Midbrain (tissue), 1 donor: ENCODE data around the gene ITPR3.
"Not testable (repeated sequence)": the region's sequence is repeated elsewhere in the genome, so short reads cannot be mapped to it uniquely, and the experiment has no call there.

ENCODE experiments used
- DNase-seq: peaks from one replicate; lab custom pipeline; 2025; lab: John Stamatoyannopoulos, UW

Gene ITPR3

DNA sequence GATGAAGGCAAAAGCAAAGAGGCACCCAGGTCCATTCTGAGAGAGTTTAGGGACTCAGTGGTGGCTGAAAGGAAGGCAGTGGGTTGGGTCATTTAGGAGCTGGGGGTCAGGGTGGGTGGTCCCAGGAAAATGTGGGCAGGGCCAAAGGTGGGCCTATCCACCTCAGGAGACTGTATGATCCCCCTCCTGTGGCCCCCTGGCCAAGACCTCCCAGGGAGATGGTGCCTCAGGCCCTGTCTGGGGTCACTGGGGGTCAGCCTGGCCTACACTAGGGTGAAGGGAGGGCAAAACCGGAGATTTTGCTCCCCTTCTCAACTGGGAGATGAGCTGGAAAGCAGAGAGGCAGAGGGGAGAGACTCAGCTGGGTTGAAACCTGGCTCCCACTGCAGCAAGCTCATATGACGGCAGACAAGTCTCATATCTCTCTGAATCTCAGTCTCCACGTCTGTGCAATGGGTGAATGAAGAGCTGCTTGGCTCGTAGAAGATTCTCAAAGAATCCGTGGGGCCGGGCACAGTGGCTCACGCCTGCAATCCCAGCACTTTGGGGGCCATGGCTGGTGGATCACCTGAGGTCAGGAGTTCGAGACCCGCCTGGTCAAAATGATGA lies 29.6 kb upstream of the ITPR3 start:
- no peak for DNase-seq

DNA sequence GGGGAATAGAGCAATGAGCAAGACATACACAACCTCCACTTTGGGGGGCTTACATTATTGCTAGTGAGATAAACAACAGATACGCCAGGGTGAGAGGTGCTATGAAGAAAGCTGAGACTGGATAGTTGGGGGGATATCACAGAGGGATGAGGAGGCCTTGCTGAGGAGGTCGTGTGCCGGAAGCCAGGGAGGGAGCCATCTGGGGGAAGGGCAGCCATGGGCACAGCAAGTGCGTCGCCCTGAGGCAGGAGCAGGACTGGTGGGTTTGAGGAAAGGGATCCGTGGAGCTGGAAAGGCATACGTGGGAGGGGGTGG lies 28.9 kb upstream of the ITPR3 start:
- no peak for DNase-seq

DNA sequence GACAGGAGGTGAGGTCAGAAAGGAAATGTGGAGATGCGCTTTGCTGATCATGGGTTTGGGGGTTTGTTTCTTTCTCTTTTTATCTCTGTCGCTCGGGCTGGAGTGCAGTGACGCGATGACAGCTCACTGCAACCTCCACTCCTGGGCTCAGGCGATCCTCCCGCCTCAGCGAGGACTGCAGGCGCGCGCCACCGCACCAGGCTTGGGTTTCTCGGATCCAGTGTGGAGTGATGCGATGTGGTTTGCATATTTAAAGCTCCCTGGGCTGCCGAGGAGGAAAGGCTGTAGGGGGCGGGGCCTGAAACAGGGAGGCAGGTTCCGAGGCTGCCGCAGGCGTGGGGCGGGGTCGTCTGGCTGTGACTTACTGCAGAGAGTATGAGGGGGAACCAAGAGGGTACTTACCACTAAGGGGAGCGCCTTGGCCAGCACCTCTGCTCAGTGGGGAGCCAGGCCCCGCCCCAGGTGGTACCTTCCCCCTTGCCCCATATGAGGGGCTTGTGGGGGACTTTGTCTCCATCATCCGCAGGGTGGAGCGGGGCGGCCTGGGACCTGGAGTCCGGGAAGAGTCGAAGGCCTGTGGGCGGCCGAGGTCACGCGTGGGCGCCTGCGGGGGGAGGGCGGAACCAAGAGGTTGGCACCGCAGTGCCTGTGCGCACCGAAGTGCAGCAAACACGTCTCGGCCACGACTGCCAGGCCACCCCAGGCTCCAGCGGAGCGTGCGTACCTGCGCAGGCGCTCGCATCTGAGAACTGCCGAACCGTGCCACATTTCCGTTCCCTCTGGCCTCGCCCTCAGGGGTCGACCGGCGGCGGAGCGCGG lies 28.3 kb upstream of the ITPR3 start:
- no peak for DNase-seq

DNA sequence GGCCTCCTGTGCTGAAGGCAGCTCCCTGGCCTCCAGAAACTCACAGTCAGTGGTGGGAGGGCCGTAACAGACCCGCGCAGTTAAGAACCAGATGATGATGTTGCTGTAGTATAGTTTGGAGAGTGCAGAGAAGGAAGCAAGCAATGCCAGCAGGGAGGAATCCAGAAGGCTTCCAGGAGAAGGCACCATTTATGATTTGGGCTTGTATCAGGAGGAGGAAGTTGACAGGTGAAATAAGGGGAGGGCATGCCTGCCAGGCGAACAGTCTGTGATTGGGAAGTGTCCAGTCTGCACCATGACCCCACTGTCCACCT lies 27.8 kb upstream of the ITPR3 start:
- no peak for DNase-seq

DNA sequence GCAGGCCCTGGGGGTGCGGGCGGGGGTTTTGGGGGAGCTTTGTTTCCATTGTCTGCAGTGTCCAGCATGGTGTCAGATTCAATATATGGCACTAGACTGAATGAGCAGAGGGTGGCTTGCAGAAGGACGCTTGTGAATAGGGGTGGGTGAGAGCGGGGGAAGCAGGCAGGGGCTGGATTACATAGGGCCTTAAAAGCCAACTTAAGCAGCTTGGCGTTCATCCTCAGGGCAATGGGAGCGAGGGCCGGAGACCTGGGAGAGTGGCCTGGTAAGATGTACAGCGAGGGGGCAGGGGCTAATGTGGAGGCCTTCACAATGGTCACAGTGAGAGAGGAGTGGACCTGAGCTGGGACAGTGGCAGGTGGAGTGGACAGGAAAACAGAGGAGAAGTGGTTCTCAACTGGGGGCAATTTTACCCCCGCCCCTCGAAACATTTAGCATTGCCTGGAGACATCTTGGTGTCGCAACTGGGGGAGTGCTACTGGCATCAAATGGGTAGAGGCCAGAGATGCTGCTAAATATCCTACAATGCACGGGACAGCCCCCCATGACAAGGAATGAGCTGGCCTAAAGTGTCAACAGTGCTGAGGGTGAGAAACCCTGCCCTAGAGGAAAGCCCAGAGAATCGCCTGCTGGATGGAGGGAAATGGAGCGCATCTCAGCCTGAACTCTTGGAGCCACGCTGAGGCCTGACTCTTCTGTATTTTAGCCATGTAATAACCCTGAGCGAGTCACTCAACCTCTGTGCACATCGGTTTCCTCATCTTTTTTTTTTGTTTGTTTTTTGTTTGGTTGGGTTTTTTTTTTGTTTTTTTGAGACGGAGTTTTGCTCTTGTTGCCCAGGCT lies 25.9 kb upstream of the ITPR3 start:
- DNase-seq, result no peak

DNA sequence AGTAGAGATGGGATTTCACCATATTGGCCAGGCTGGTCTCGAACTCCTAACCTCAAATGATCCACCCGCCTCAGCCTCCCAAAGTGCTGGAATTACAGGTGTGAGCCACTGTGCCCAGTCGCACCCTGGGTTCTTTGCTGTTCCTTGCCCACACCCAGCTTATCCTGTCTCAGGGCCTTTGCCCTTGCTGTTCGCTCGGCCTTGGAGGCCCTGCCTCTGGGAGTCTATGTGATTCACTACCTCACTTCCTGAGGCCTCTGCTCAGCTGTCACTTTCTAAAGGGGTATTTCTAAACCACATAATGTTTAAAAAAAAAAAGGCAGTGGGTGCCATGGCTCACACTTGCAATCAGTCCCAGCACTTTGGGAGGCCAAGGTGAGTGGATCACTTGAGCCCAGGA lies 24.2 kb upstream of the ITPR3 start:
- DNase-seq, result not testable (repeated sequence)

DNA sequence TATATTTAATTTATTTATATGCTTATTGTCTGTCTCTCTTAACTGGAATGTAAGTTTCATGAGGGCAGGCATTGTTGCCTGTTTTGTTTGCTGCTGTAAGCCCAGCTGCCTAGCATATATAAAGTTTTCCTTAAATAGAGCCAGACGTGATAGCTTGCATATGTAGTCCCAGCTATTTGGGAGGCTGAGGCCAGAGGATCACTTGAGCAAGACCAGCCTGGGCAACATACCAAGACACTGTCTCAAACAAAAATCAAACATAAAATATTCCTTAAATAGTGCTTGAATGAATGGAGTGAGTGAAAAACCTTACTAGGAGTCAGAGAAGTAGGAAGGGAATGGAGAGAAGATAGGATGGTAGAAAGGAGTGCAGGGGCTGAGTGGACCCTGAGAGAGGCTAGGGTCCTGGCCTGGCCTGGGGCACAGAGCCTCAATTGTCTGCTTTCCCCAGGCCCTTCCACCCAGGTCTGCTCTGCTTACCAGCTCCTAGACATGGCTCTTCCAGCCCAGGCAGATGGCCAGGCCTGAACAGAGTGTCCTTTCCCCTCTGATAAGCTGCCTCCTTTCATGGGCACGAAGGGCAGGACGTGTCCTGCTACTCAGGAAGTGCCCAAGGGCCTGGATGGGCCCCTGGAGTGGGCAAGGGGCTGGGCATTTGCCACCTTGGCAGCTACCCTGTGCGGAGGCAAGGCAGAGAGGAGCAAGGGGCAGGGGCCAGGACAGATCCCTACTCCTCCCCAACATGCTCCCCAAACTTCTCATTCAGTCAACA lies 23.4 kb upstream of the ITPR3 start:
- no peak for DNase-seq

DNA sequence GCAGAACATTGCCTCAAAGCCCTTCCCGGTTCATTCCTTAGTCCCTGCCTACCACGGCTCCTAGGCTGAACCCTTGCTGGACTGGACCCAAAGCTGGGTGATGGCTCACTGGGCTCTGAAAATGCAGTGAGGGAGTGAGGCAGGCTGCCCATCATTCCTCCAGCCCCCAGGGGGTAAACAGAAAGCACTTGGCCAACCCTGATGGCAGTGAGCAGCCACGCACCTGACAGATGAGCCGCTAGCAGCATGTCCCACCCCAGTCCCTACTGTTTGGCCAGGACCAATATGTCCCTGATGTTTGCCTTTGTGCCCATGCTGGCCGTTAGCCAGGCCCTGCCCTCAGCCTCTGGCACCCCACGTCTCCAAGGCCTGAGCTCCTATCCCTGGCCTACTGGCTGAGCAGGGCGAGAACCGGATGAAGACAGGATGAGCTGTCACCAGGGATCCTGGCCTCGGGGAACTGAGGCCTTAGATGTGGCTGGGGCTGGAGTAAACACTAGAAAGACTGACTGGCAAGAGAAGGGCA lies 21.6 kb upstream of the ITPR3 start:
- no peak for DNase-seq

DNA sequence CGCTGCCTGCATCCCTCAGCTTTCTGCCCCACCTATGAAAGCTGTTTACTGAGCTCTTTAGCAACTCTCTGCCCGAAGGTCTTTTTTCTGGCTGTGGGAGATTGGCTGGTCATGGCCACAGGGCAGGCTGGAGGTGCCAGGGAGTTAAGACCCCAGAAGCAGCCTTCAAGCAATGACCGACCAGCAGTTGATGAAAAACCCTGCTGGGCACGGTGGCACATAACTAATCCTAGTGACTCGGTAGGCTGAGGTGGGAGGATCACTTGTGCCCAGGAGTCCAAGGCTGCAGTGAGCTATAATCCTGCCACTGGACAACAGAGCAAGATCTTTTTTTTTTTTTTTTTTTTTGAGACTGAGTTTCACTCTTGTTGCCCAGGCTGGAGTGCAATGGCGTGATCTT lies 20.4 kb upstream of the ITPR3 start:
- no peak for DNase-seq

DNA sequence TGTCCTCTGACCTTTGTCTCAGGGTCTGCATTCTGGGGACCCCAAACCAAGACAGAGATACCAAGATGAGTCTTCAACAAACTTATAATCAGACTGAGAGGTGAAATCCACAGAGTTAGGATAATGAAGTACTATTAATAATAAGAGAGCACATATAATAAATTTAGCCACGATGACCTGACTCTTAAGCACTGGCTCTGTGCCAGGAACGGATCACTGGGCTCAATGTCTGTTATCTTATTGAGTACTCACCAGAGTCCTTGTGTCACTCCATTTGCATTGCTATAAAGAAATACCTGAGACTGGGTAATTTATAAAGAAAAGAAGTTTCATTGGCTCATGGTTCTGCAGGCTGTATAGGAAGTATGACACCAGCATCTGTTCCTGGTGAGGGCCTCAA lies 18.9 kb upstream of the ITPR3 start:
- DNase-seq, result no peak

DNA sequence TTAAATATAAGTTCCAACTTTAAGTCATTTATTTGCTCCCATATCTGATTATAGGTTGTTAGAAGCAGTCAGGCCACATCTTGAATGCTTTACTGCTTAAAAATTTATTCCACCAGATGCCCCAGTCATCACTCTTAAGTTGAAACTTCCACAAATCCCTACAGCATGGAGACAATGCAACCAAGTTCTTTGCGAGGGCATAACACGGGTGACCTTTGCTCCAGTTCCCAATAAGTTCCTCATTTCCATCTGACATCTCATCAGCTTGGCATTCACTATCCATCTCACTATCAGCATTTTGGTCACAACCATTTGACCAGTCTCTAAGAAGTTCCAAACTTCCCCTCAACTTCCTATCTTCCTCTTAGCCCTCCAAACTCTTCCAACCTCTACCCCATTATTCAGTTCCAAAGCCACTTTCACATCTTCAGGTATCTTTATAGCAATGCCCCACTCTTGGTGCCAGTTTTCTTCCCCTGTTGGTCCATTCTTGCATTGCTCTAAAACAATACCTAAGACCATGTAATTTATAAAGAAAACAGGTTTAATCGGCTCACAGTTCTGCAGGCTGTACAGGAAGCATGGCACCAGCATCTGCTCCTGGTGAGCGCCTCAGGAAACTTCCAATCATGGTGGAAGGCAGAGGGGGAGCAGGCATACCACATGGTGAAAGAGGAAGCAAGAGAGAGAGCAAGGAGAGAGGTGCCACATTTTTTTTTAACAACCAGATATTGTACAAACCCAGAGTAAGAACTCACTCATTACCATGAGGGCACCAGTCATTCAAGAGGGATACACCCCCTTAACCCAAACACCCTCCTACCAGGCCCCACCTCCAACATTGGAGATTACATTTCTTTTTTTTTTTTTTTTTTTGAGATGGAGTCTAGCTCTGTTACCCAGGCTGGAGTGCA lies 15.9 kb upstream of the ITPR3 start:
- DNase-seq, result no peak

DNA sequence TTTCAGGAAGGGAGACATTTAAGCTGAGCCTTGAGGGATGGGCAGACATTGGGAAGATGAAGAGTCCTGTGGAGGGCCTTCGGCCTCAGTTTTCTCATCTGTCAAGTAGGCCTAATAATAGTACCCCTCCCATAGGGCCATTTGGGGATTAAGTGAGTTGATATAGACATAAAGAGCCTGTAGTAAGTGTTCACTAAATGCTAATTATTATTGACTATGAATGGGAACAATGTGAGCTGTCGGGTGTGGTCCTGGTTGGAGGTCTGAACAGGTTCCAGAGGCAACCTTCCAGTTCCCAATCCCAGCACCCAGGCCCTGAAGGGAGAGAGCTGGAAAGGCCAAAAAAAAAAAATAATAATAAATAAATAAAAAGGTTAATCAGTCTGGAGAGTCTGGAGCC lies 14.5 kb upstream of the ITPR3 start:
- no peak for DNase-seq

DNA sequence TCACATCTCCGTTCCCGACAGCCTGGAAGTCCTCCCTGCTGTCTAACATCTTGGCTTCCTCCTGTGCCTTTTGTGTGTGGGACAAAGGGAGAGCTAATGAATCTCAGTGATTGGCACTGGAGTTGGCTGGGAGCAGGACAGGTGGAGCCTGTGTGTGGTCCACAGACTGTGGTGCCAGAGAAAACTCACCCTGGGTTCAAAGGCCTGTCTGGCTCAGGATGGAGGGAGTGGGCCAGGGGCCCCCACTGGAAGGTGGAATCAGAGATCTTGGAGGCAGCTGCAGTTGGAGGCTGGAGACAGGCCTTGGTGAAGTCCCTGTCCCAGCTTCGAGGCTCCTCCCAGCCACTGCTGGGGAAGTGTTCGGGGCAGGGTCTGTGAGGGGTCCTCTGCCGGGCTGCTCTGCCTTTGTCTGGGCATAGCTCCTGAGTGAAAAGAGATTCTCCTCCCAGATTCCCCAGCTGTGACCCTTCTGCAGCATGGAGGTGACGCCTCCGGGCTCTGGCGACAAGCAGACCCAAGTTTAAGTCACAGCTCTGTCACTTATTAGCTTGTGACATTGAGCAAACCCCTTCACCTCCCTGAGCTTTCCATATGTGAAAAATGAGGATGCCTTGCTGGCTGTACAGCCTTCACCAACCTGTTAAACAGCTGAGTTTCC lies 13.9 kb upstream of the ITPR3 start:
- no peak for DNase-seq

DNA sequence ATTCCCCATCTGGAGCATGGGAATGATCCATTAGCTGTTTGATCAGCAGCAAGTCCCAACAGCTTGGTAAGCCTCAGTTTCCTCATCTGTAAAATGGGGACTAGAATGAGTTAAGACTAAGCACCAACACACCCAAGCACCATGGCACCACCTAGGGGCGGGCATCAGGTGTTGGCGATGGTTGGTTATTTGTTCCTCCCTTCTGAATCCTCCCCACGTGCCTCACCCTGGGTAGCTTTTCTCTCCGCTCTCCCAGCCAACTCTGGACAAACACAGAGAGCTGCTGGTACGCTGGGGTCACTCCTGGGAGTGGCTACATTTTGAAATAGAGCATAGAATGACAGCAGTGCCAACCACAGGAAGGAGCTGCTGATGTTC lies 13.3 kb upstream of the ITPR3 start:
- DNase-seq, result no peak

DNA sequence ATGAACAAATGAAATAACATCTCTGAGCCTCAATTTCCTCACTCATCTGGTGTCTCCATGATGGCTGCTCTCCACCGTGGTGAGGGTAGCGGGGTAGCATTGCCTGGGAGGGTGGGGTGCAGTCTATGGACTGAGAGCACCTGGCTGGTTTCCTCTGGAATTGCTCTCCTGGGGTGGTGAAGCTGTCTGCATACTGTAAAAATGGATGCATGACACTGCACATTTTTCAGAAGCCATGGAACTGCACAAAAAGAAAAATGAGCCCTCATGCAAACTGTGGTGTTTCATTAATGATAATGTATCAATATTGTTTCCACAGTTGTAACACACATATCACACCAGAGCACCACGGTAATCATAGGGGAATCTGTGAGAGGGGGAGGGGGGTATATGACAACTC lies 12.1 kb upstream of the ITPR3 start:
- DNase-seq, result no peak

DNA sequence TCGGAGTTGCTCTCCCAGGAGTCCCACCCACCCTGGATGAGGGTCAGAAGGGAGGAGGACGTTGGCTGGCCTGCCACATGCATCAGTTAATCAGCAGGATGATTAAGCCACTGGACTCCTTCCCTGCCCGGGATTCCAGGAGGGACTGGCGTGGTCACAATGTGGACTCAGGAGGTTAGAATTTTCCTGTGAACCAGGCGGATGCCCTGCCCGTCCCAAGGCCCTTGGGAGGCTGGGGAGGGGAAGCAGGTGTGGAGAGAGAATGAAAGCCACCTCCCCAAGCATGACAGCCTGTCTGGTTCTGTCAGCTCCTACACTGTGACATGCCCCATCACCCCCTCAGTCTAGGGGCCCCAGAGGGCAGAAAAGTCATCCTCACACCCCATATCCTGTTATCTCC lies 11.6 kb upstream of the ITPR3 start:
- DNase-seq, result no peak

DNA sequence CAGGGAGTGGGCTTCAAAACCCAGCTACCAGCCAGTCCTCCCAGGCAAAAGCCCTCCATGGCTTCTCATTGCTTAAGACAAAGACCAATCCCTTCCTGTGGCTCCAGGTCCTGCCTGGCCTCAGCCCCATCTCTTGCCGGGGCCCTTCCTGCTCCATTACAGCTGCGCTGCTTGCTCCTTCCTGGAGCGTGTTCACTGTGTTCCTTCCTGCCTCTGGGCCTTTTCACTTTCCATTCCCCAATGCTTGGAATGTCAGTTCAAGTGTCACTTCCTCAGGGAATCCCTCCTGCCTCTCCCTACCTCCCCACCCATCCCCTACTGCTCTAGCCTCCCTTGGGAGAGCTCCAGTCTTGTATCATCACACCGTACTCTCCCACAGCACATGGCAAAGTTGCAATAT lies 11.1 kb upstream of the ITPR3 start:
- no peak for DNase-seq

DNA sequence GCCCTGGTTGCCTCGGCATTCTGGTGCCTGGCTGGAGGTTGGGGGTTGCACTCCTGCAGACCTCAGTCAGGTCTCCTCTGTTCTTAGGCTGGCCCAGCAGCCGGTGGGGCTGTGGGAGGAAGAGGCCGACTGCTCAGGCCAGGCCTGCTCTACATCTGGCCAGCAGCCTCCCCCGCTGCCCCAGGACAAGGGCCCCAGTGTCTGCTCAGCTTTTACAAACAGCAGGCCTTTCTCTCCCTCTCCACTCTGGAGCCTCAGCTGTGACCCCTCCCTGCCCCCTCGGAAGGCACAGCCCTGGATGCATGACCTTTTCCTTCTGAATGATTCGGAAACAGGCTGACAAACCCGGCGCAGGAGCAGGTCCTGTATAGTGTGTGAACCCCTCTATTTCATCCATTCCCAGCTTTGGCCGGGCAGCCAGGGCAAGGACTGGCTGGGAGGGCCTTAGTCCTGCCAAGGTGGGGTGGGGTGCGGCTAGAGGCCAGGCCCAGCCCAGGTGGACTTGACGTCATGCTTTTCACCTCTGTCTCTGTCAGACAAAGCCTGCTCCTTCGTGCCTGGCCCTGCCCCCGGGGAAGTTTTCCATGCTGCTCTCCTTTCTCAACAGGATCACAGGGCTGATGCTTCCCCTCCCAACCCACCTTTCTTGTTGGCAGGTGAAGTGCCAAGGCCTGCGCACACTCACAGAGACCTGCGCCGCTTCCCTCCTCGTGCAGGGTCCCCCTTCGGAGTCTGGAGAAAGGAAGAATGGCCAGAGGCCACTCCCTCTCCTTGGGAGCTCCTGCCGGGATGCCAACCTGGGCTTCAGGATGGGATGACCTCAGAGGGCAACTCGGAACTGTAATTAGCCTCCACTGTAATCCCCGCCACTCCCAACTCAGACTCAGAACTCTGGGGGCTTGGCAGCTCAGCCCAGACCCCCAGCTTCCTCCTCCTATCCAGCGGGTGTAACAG lies 10.1 kb upstream of the ITPR3 start:
- peak; percentile 78 for DNase-seq

DNA sequence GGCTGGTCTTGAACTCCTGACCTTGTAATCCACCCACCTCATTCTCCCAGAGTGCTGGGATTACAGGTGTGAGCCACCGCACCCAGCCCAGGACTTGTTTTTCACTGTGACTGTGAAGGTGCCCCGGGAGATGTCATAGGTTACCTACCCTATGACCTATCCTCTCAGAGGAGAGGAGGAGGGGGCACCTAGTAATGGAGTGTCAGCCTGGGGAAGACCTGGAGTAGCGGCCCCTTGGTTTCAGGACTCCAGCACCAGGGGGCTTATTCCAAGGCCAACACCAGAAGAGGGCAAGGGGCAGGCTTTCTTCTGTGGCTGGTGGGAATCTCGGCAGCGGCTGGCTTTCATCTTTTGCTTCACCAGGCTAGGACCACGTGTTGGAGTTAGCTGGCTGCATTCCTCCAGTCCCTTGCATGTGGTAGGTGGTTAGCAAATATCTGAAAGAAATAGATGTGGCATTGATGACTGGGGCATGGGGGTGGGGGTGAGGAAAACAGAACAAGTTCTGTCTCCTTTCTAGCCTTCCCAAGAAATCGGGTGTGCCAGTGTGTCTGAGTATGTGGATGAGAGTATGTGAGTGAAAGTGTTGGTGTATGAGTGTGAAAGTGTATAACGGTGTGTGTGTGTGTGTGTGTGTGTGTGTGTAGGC lies 7.9 kb upstream of the ITPR3 start:
- DNase-seq, result no peak
